ENCODE data around the gene NLRC5.
A peak's percentile ranks its signal among the peaks of the same experiment; 100 is the strongest.
"Not testable (repeated sequence)": the region's sequence is repeated elsewhere in the genome, so short reads cannot be mapped to it uniquely, and the experiment has no call there.

Gene NLRC5

GRCh38 chr16:56971768-56972043, 17.7 kb upstream of the NLRC5 start:
- ATAC-seq, result no peak
- Mint-ChIP-seq H3K4me1 (peaks cover 41% of the 10 kb centered on the region), H3K36me3 (ENCODE audit: low read depth) (no peaks in the 10 kb centered on the region), H3K9me3 (no peaks in the 10 kb centered on the region), H3K27me3 (no peaks in the 10 kb centered on the region), H3K4me3 (no peak overlapping the region), H3K27ac (no peak overlapping the region)
- DNase-seq, result no peak

GRCh38 chr16:56972403-56973293, 16.7 kb upstream of the NLRC5 start:
- no peaks in the 10 kb centered on the region for H3K27me3 Mint-ChIP-seq
- H3K36me3 Mint-ChIP-seq (ENCODE audit: low read depth), result no peaks in the 10 kb centered on the region
- H3K4me3 Mint-ChIP-seq, result no peak overlapping the region
- DNase-seq (no peak), ATAC-seq (no peak)
- H3K4me1 Mint-ChIP-seq, result peaks cover 41% of the 10 kb centered on the region
- H3K9me3 Mint-ChIP-seq, result no peaks in the 10 kb centered on the region
- no peak overlapping the region for H3K27ac Mint-ChIP-seq

GRCh38 chr16:56973294-56973689, 16.1 kb upstream of the NLRC5 start:
- no peak overlapping the region for H3K4me3 Mint-ChIP-seq
- H3K27me3 Mint-ChIP-seq, result no peaks in the 10 kb centered on the region
- peaks cover 43% of the 10 kb centered on the region for H3K4me1 Mint-ChIP-seq
- H3K36me3 Mint-ChIP-seq (ENCODE audit: low read depth), result no peaks in the 10 kb centered on the region
- ATAC-seq (no peak), DNase-seq (no peak)
- no peak overlapping the region for H3K27ac Mint-ChIP-seq
- no peaks in the 10 kb centered on the region for H3K9me3 Mint-ChIP-seq

- DNase-seq; H3K36me3 Mint-ChIP-seq (ENCODE audit: low read depth); H3K9me3 Mint-ChIP-seq; H3K27me3 Mint-ChIP-seq; ATAC-seq; H3K27ac Mint-ChIP-seq; H3K4me3 Mint-ChIP-seq: not testable (repeated sequence)
- peaks cover 43% of the 10 kb centered on the region for H3K4me1 Mint-ChIP-seq
Measured at GRCh38 chr16:56973899-56974298, 15.5 kb upstream of the NLRC5 start.

GRCh38 chr16:56974549-56975300, 14.6 kb upstream of the NLRC5 start:
- Mint-ChIP-seq H3K36me3 (ENCODE audit: low read depth) (no peaks in the 10 kb centered on the region), H3K27me3 (no peaks in the 10 kb centered on the region), H3K27ac (no peak overlapping the region), H3K4me1 (peaks cover 49% of the 10 kb centered on the region), H3K9me3 (no peaks in the 10 kb centered on the region), H3K4me3 (no peak overlapping the region)
- ATAC-seq, result no peak
- no peak for DNase-seq

- no peaks in the 10 kb centered on the region for H3K27me3 Mint-ChIP-seq
- DNase-seq (no peak), ATAC-seq (no peak)
- H3K36me3 Mint-ChIP-seq (ENCODE audit: low read depth), result peaks cover 5% of the 10 kb centered on the region
- H3K4me3 Mint-ChIP-seq, result no peak overlapping the region
- H3K4me1 Mint-ChIP-seq, result peaks cover 58% of the 10 kb centered on the region
- H3K27ac Mint-ChIP-seq, result peak overlapping the region; percentile 29
- H3K9me3 Mint-ChIP-seq, result no peaks in the 10 kb centered on the region
Measured at GRCh38 chr16:56975714-56976113, 13.6 kb upstream of the NLRC5 start.

GRCh38 chr16:56977216-56977615, 12.1 kb upstream of the NLRC5 start:
- H3K4me1 Mint-ChIP-seq, result peaks cover 67% of the 10 kb centered on the region
- H3K36me3 Mint-ChIP-seq (ENCODE audit: low read depth), result peaks cover 12% of the 10 kb centered on the region
- ATAC-seq (no peak), DNase-seq (no peak)
- no peaks in the 10 kb centered on the region for H3K27me3 Mint-ChIP-seq
- no peak overlapping the region for H3K4me3 Mint-ChIP-seq
- no peak overlapping the region for H3K27ac Mint-ChIP-seq
- no peaks in the 10 kb centered on the region for H3K9me3 Mint-ChIP-seq

GRCh38 chr16:56977823-56978430, 11.4 kb upstream of the NLRC5 start:
- no peak overlapping the region for H3K27ac Mint-ChIP-seq
- peaks cover 74% of the 10 kb centered on the region for H3K4me1 Mint-ChIP-seq

GRCh38 chr16:56980201-56980535, 9.2 kb upstream of the NLRC5 start:
- no peak overlapping the region for H3K27ac Mint-ChIP-seq
- peaks cover 30% of the 10 kb centered on the region for H3K36me3 Mint-ChIP-seq (ENCODE audit: low read depth)
- no peak overlapping the region for H3K4me3 Mint-ChIP-seq
- DNase-seq (no peak), ATAC-seq (no peak)
- H3K27me3 Mint-ChIP-seq, result no peaks in the 10 kb centered on the region
- no peaks in the 10 kb centered on the region for H3K9me3 Mint-ChIP-seq
- peaks cover 74% of the 10 kb centered on the region for H3K4me1 Mint-ChIP-seq

More at GRCh38 chr16:56977823-56978430, 11.4 kb upstream of the NLRC5 start:
- DNase-seq, result no peak
- no peak for ATAC-seq
- Mint-ChIP-seq H3K36me3 (ENCODE audit: low read depth) (peaks cover 19% of the 10 kb centered on the region), H3K27me3 (no peaks in the 10 kb centered on the region), H3K9me3 (no peaks in the 10 kb centered on the region), H3K4me3 (no peak overlapping the region)

- H3K27ac Mint-ChIP-seq, result peak overlapping the region; percentile 77
- ATAC-seq, result peak; percentile 18
- H3K4me3 Mint-ChIP-seq, result peak overlapping the region; percentile 29
- no peak for DNase-seq
- peaks cover 74% of the 10 kb centered on the region for H3K4me1 Mint-ChIP-seq
- H3K36me3 Mint-ChIP-seq (ENCODE audit: low read depth), result peaks cover 34% of the 10 kb centered on the region
- no peaks in the 10 kb centered on the region for H3K9me3 Mint-ChIP-seq
- no peaks in the 10 kb centered on the region for H3K27me3 Mint-ChIP-seq
Measured at GRCh38 chr16:56980792-56981724, 8.3 kb upstream of the NLRC5 start.

GRCh38 chr16:56981729-56982271, 7.6 kb upstream of the NLRC5 start:
- no peak for ATAC-seq

GRCh38 chr16:56982695-56983094, 6.7 kb upstream of the NLRC5 start:
- Mint-ChIP-seq H3K9me3 (no peaks in the 10 kb centered on the region), H3K36me3 (ENCODE audit: low read depth) (peaks cover 35% of the 10 kb centered on the region), H3K4me3 (no peak overlapping the region), H3K27ac (peak overlapping the region; percentile 75), H3K4me1 (peaks cover 84% of the 10 kb centered on the region), H3K27me3 (no peaks in the 10 kb centered on the region)
- DNase-seq (no peak), ATAC-seq (no peak)

More at GRCh38 chr16:56981729-56982271, 7.6 kb upstream of the NLRC5 start:
- peaks cover 75% of the 10 kb centered on the region for H3K4me1 Mint-ChIP-seq
- no peak for DNase-seq
- H3K4me3 Mint-ChIP-seq, result no peak overlapping the region
- H3K27ac Mint-ChIP-seq, result peak overlapping the region; percentile 77
- no peaks in the 10 kb centered on the region for H3K9me3 Mint-ChIP-seq
- H3K27me3 Mint-ChIP-seq, result no peaks in the 10 kb centered on the region
- peaks cover 34% of the 10 kb centered on the region for H3K36me3 Mint-ChIP-seq (ENCODE audit: low read depth)

GRCh38 chr16:56983211-56983751, 6.1 kb upstream of the NLRC5 start:
- Mint-ChIP-seq H3K4me3 (no peak overlapping the region), H3K27ac (peak overlapping the region; percentile 75), H3K4me1 (peaks cover 88% of the 10 kb centered on the region), H3K36me3 (ENCODE audit: low read depth) (peaks cover 41% of the 10 kb centered on the region), H3K9me3 (no peaks in the 10 kb centered on the region), H3K27me3 (no peaks in the 10 kb centered on the region)
- DNase-seq (no peak), ATAC-seq (no peak)

GRCh38 chr16:56984639-56985038, 4.7 kb upstream of the NLRC5 start:
- ATAC-seq (no peak), DNase-seq (no peak)
- Mint-ChIP-seq H3K27me3 (no peaks in the 10 kb centered on the region), H3K4me1 (peaks cover 84% of the 10 kb centered on the region), H3K4me3 (peak overlapping the region; percentile 47), H3K27ac (peak overlapping the region; percentile 99), H3K36me3 (ENCODE audit: low read depth) (peaks cover 44% of the 10 kb centered on the region), H3K9me3 (no peaks in the 10 kb centered on the region)
